IPS-15b (cell line): Measurements from ENCODE around the gene RAP1GAP.
"Not testable (repeated sequence)": the region's sequence is repeated elsewhere in the genome, so short reads cannot be mapped to it uniquely, and the experiment has no call there.

Source experiments
- H3K27me3 ChIP-seq: one replicate; pipeline ENCODE4 v1.6.1; 2013; ENCODE audit warnings: low read length; ENCODE audit not compliant: control insufficient read depth, insufficient read depth
- H3K36me3 ChIP-seq: one replicate; pipeline ENCODE4 v1.6.1; 2013; ENCODE audit warnings: low read length; ENCODE audit not compliant: control insufficient read depth, insufficient read depth
- H3K4me1 ChIP-seq: one replicate; pipeline ENCODE4 v1.6.1; 2013; ENCODE audit warnings: mild to moderate bottlenecking, low read length; ENCODE audit not compliant: control insufficient read depth, insufficient read depth
- H3K4me3 ChIP-seq: one replicate; pipeline ENCODE4 v1.5.1; 2013; ENCODE audit warnings: low read depth, low read length
- H3K9ac ChIP-seq: one replicate; pipeline ENCODE4 v1.6.1; 2013; ENCODE audit warnings: low read depth, mild to moderate bottlenecking, low read length
- H3K9me3 ChIP-seq: one replicate; pipeline ENCODE4 v1.6.1; 2013; ENCODE audit warnings: mild to moderate bottlenecking, low read length; ENCODE audit not compliant: control insufficient read depth, insufficient read depth

RAP1GAP gene

GRCh38 chr1:21696931-21697330 is 27.8 kb upstream of the RAP1GAP start:
- no peak overlapping the region for H3K9ac ChIP-seq
- H3K9me3 ChIP-seq, result no peaks in the 10 kb centered on the region
- H3K4me3 ChIP-seq, result no peak overlapping the region
- H3K36me3 ChIP-seq, result peaks cover 14% of the 10 kb centered on the region
- H3K27me3 ChIP-seq, result no peaks in the 10 kb centered on the region
- H3K4me1 ChIP-seq, result no peaks in the 10 kb centered on the region

GRCh38 chr1:21693732-21694131 is 24.6 kb upstream of the RAP1GAP start:
- H3K4me3 ChIP-seq, result no peak overlapping the region
- peaks cover 16% of the 10 kb centered on the region for H3K36me3 ChIP-seq
- no peaks in the 10 kb centered on the region for H3K4me1 ChIP-seq
- no peak overlapping the region for H3K9ac ChIP-seq
- H3K9me3 ChIP-seq, result no peaks in the 10 kb centered on the region
- no peaks in the 10 kb centered on the region for H3K27me3 ChIP-seq

- H3K9me3 ChIP-seq, result no peaks in the 10 kb centered on the region
- peaks cover 16% of the 10 kb centered on the region for H3K36me3 ChIP-seq
- no peaks in the 10 kb centered on the region for H3K27me3 ChIP-seq
- no peak overlapping the region for H3K4me3 ChIP-seq
- H3K9ac ChIP-seq, result no peak overlapping the region
- H3K4me1 ChIP-seq, result no peaks in the 10 kb centered on the region
Observed at GRCh38 chr1:21691739-21692138, 22.6 kb upstream of the RAP1GAP start.

GRCh38 chr1:21689661-21690372 is 20.7 kb upstream of the RAP1GAP start:
- Histone ChIP-seq H3K36me3 (peaks cover 16% of the 10 kb centered on the region), H3K4me1 (no peaks in the 10 kb centered on the region), H3K27me3 (no peaks in the 10 kb centered on the region), H3K9ac (no peak overlapping the region), H3K4me3 (no peak overlapping the region), H3K9me3 (no peaks in the 10 kb centered on the region)

- Histone ChIP-seq H3K36me3 (peaks cover 9% of the 10 kb centered on the region), H3K9me3 (no peaks in the 10 kb centered on the region), H3K4me1 (no peaks in the 10 kb centered on the region), H3K9ac (no peak overlapping the region), H3K4me3 (no peak overlapping the region), H3K27me3 (no peaks in the 10 kb centered on the region)
Observed at GRCh38 chr1:21687081-21687529, 17.9 kb upstream of the RAP1GAP start.

- Histone ChIP-seq H3K4me3 (no peak overlapping the region), H3K4me1 (no peaks in the 10 kb centered on the region), H3K9me3 (no peaks in the 10 kb centered on the region), H3K9ac (no peak overlapping the region), H3K27me3 (no peaks in the 10 kb centered on the region), H3K36me3 (peaks cover 4% of the 10 kb centered on the region)
Observed at GRCh38 chr1:21685946-21686678, 17.0 kb upstream of the RAP1GAP start.

GRCh38 chr1:21681426-21681825 is 12.3 kb upstream of the RAP1GAP start:
- Histone ChIP-seq H3K36me3 (no peaks in the 10 kb centered on the region), H3K4me1 (no peaks in the 10 kb centered on the region), H3K4me3 (no peak overlapping the region), H3K9ac (no peak overlapping the region), H3K27me3 (no peaks in the 10 kb centered on the region), H3K9me3 (no peaks in the 10 kb centered on the region)

- H3K9me3 ChIP-seq, result no peaks in the 10 kb centered on the region
- H3K4me3 ChIP-seq, result no peak overlapping the region
- H3K27me3 ChIP-seq, result no peaks in the 10 kb centered on the region
- H3K9ac ChIP-seq, result no peak overlapping the region
- H3K4me1 ChIP-seq, result no peaks in the 10 kb centered on the region
- H3K36me3 ChIP-seq, result no peaks in the 10 kb centered on the region
Observed at GRCh38 chr1:21680918-21681317, 11.8 kb upstream of the RAP1GAP start.

- no peaks in the 10 kb centered on the region for H3K27me3 ChIP-seq
- no peak overlapping the region for H3K9ac ChIP-seq
- no peak overlapping the region for H3K4me3 ChIP-seq
- no peaks in the 10 kb centered on the region for H3K9me3 ChIP-seq
- H3K4me1 ChIP-seq, result no peaks in the 10 kb centered on the region
- no peaks in the 10 kb centered on the region for H3K36me3 ChIP-seq
Observed at GRCh38 chr1:21680381-21680780, 11.2 kb upstream of the RAP1GAP start.

- H3K36me3 ChIP-seq, result no peaks in the 10 kb centered on the region
Observed at GRCh38 chr1:21677168-21677567, 8.0 kb upstream of the RAP1GAP start.

GRCh38 chr1:21674957-21675356 is 5.8 kb upstream of the RAP1GAP start:
- no peaks in the 10 kb centered on the region for H3K9me3 ChIP-seq
- H3K36me3 ChIP-seq, result no peaks in the 10 kb centered on the region
- H3K4me3 ChIP-seq, result no peak overlapping the region
- peaks cover 6% of the 10 kb centered on the region for H3K27me3 ChIP-seq
- no peaks in the 10 kb centered on the region for H3K4me1 ChIP-seq
- H3K9ac ChIP-seq, result no peak overlapping the region

More at GRCh38 chr1:21677168-21677567, 8.0 kb upstream of the RAP1GAP start:
- H3K9me3 ChIP-seq, result no peaks in the 10 kb centered on the region
- H3K9ac ChIP-seq, result no peak overlapping the region
- H3K27me3 ChIP-seq, result no peaks in the 10 kb centered on the region
- H3K4me1 ChIP-seq, result no peaks in the 10 kb centered on the region
- no peak overlapping the region for H3K4me3 ChIP-seq

- not testable (repeated sequence) for H3K9ac ChIP-seq, H3K9me3 ChIP-seq, H3K27me3 ChIP-seq, H3K4me1 ChIP-seq, H3K4me3 ChIP-seq, H3K36me3 ChIP-seq
Observed at GRCh38 chr1:21673853-21674252, 4.7 kb upstream of the RAP1GAP start.
